Stimulated activated CD4-positive, alpha-beta T cell treated with anti-CD3 and anti-CD28 coated beads, Interleukin-4, amount 100 ng/mL, for 48 hours (primary cell): ENCODE measurements around the gene MC1R.

ENCODE experiments used
- DNase-seq, 2 donors: peaks; one replicate each; pipeline ENCODE4 v3.0.0-alpha.2; 2020; ENCODE audit warnings: low read depth in 2 of 2

Gene MC1R

GRCh38 chr16:89895482-89896250, 23.0 kb upstream of the MC1R start:
- DNase-seq, result no peak

- DNase-seq, result no peak
These were observed 21.5 kb upstream of the MC1R start for GRCh38 chr16:89897204-89897603.

GRCh38 chr16:89898201-89898967, 20.3 kb upstream of the MC1R start:
- DNase-seq, result no peak

- no peak for DNase-seq
These were observed 18.7 kb upstream of the MC1R start for GRCh38 chr16:89899879-89900481.

GRCh38 chr16:89900885-89901284, 17.8 kb upstream of the MC1R start:
- no peak for DNase-seq

- no peak for DNase-seq
These were observed 15.7 kb upstream of the MC1R start for GRCh38 chr16:89902980-89903379.

- DNase-seq, result no peak
These were observed 14.7 kb upstream of the MC1R start for GRCh38 chr16:89903908-89904515.

GRCh38 chr16:89904606-89905510, 13.8 kb upstream of the MC1R start:
- no peak for DNase-seq

- DNase-seq, result no peak
These were observed 13.0 kb upstream of the MC1R start for GRCh38 chr16:89905511-89906139.

- no peak for DNase-seq
These were observed 12.3 kb upstream of the MC1R start for GRCh38 chr16:89906140-89907025.

GRCh38 chr16:89907055-89907814, 11.4 kb upstream of the MC1R start:
- DNase-seq, result no peak

GRCh38 chr16:89908236-89908635, 10.4 kb upstream of the MC1R start:
- DNase-seq, result no peak

- DNase-seq, result peak; percentile 62 to 65
These were observed 8.6 kb upstream of the MC1R start for GRCh38 chr16:89909777-89910716.

GRCh38 chr16:89910717-89911354, 7.8 kb upstream of the MC1R start:
- DNase-seq, result no peak

- no peak for DNase-seq
These were observed 7.3 kb upstream of the MC1R start for GRCh38 chr16:89911375-89911774.

GRCh38 chr16:89912143-89912542, 6.5 kb upstream of the MC1R start:
- DNase-seq, result no peak

GRCh38 chr16:89912627-89913026, 6.0 kb upstream of the MC1R start:
- no peak for DNase-seq
